NCI-H1436 (cell line): Measurements from ENCODE around the gene KEL.
"Not testable (repeated sequence)": the region's sequence is repeated elsewhere in the genome, so short reads cannot be mapped to it uniquely, and the experiment has no call there.

Experiments
- DNase-seq: peaks from one replicate; lab custom pipeline; 2025; lab: John Stamatoyannopoulos, UW

KEL gene, protein sequence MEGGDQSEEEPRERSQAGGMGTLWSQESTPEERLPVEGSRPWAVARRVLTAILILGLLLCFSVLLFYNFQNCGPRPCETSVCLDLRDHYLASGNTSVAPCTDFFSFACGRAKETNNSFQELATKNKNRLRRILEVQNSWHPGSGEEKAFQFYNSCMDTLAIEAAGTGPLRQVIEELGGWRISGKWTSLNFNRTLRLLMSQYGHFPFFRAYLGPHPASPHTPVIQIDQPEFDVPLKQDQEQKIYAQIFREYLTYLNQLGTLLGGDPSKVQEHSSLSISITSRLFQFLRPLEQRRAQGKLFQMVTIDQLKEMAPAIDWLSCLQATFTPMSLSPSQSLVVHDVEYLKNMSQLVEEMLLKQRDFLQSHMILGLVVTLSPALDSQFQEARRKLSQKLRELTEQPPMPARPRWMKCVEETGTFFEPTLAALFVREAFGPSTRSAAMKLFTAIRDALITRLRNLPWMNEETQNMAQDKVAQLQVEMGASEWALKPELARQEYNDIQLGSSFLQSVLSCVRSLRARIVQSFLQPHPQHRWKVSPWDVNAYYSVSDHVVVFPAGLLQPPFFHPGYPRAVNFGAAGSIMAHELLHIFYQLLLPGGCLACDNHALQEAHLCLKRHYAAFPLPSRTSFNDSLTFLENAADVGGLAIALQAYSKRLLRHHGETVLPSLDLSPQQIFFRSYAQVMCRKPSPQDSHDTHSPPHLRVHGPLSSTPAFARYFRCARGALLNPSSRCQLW

DNA sequence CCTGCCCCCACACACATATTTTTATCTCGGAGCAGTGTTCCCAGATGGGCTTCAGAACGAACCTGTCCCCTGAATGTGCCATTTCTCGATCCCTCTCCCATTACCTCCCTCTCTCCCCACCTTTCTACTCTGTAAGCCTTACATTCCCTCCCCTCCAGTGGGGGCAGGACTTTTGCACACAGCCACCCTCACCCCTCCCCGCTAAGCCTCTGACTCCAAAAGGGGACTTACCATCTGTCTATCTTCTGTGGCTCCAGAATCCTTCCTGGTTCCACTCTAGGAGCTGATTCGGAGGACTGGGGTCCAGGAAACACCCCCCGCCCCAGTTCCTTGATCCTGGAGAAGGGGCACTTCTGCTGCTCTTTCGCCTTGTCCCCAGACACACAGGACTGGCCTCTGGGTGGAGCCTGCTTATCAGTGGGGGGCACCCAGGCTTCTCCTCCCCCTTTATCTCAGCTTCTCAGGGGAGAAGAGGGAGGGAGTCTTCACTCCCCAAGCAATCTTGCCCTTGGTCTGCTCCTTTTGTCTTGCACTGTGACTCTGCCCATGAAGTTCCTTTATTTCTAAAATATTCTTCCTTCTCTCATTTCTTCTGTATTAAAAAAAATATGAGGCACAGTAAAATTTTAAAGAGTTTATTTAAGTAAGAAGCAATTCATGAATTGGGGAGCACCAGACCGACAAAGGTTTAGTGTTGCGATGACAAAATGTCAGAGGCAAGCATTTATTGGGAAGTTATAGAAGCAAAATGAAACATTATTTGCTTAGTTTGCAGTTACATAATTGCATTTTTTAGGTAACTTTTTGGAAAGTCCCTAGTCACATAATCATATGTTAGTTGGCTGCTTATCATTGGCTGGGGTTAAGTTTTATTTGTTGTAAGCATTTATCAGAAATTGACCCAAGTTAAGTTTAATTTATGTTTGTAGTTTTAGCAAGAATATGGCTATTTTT is at the start of gene KEL:
TSS of gene KEL (minus strand) at position 391 of the 954 bp plus-strand sequence. CDS start at position 234, 157 bp downstream.
- DNase-seq, result no peak

- peak; percentile 41 for DNase-seq
These were observed 46.1 kb upstream of the KEL start for GRCh38 chr7:143008007-143008901.

GRCh38 chr7:143005632-143006260 is 43.6 kb upstream of the KEL start:
- DNase-seq, result no peak

GRCh38 chr7:143003393-143004051 is 41.4 kb upstream of the KEL start:
- DNase-seq, result peak; percentile 21

DNA sequence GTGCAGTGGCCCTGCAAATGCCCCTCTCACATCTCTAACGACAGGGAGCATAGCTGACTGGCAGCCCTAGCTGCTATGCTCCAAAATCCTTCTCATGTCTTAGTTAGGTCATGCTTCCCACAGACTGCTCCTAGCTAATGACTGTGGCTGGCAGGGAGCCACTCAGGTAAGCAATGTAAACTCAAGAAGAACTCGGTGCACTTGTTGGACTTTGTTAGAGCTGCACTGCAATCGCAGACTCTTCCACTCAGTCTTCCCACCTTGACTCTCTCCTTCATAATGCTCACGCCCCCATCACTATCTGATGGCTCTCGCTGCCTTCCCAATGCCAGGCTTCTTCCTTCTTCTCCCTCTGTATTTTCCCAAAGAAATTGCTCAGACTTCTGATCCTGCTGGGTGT is 40.7 kb upstream of the KEL start:
- DNase-seq, result no peak

GRCh38 chr7:143002106-143002505 is 39.9 kb upstream of the KEL start:
- no peak for DNase-seq

DNA sequence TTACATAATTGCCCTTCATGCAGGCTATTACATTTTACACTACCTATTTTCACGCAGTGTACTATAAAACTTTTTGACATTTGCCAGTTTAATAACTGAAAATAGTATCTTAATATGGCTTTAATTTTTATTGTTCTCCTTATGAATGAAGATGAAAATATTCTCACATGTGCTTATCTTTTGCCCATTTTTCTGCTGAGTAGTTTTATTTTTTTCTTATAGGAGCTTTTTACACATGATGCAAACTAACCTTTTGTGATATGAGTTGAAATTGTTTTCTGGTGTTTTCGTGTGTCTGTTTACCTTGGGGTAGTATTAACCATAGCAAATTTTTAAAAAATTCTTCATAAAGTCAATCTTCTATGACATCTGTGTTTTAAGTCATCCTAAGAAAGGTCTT is 38.5 kb upstream of the KEL start:
- DNase-seq, result no peak

GRCh38 chr7:142999793-143000192 is 37.6 kb upstream of the KEL start:
- DNase-seq, result no peak

DNA sequence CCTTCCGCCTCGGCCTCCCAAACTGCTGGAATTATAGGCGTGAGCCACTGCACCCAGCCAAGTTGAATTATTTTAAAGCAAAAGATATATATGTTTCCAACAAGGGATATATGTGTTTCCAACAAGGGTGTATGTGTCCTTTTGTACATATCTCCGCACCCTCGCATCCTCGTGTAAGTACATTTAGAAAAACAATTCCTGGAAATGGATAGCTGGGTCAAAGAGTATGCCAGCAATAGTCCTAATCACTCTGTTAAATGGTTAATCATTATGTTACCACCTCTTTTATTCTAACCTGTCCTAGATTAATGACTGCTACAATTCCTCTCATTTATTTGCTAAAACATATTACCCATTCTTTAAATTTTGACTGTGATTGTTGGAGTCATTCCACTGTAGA is 36.8 kb upstream of the KEL start:
- DNase-seq, result no peak

GRCh38 chr7:142997456-142997989 is 35.4 kb upstream of the KEL start:
- no peak for DNase-seq

DNA sequence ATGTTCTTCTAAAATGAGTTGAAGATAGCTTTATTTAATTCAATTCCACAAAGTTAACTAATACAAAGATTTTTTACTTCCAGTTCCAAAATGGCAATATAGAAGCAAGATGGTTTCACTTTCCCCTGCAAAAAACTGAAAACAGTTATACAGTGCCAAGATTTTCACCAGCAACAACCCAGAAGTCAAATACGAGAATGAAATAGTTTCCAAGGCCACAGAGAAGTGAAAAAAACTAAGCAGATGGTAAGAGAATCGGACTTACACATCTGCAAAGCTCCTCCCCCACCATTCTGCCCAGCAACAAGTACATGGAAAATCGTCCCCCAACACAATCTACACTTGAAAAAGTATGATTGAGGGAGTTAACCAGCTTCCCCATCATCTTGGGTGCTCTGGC is 30.3 kb upstream of the KEL start:
- no peak for DNase-seq

- DNase-seq, result no peak
These were observed 22.1 kb upstream of the KEL start for GRCh38 chr7:142984297-142984696.

GRCh38 chr7:142983825-142984224 is 21.7 kb upstream of the KEL start:
- no peak for DNase-seq

DNA sequence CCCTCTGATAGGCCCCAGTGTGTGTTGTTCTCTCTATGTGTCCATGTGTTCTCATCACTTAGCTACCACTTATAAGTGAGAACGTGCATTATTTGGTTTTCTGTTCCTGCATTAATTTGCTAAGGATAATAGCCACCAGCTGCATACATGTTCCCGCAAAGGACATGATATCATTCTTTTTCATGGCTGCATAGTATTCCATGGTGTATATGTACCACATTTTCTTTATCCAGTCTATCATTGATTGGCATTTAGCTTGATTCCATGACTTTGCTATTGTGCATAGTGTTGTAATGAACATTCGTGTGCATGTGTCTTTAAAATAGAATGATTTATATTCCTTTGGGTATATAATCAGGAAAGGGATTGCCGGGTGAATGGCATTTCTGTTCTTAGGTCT is 16.2 kb upstream of the KEL start:
- DNase-seq, result not testable (repeated sequence)

DNA sequence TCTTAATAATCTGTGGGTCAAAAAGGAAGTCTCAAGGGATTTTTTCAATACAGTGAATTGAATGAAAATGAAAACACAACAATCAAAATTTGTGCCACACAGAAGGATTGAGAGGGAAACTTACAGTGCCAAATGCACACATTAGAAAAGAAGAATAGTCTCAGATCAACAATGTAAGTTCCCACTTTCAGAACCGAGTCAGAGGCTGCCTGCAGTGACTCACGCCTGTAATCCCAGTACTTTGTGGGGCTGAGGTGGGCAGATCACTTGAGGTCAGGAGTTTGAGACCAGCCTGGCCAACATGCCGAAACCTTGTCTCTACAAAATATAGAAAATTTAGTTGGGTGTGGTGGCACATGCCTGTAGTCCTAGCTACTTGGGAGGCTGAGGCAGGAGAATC is 12.5 kb upstream of the KEL start:
- no peak for DNase-seq

GRCh38 chr7:142969183-142969582 is 7.0 kb upstream of the KEL start:
- no peak for DNase-seq

DNA sequence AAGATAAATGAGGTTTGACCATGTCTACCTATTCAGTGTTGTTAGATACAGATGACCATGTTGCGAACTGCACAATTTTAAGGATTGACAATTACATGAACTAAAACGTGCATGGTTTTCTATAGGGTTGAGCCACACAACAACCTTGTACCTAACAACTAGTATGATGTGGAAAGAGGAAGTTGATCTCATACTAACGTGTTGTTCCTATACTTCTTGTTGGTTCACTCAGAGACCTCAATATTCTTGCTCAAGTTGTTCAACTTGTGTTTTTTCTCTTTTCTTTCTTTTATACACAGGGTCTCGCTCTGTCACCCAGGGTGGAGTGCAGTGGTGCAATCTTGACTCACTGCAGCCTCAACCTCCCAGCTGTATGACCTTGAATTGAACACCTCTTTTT is 6.1 kb upstream of the KEL start:
- DNase-seq, result no peak

GRCh38 chr7:142964502-142965246 is 2.5 kb upstream of the KEL start:
- no peak for DNase-seq

GRCh38 chr7:142963993-142964392 is 1.8 kb upstream of the KEL start:
- DNase-seq, result no peak
